Testis (tissue), 3 donors: ENCODE results near the gene WDR86. TPM values are rescaled to one million over a fixed set of nuclear protein-coding genes. Genes with fewer than 3 reads are reported as not detected.
A peak's percentile ranks its signal among the peaks of the same experiment; 100 is the strongest.

ENCODE experiments used
- DNase-seq: peaks from one replicate; pipeline ENCODE4 v3.0.0-alpha.2; 2019
- H3K27ac ChIP-seq, 2 donors: fragments of 200-600 bp; sonication (generic); one replicate each; pipeline ENCODE4 v1.5.1; 2019
- H3K27me3 ChIP-seq: fragments of 200-600 bp; sonication (generic); one replicate; pipeline ENCODE4 v1.5.1; 2019
- H3K36me3 ChIP-seq: fragments of 200-600 bp; sonication (generic); one replicate; pipeline ENCODE4 v1.5.1; 2017; ENCODE audit warnings: low read depth; ENCODE audit errors: missing control alignments
- H3K4me1 ChIP-seq: fragments of 200-600 bp; sonication (generic); one replicate; pipeline ENCODE4 v1.5.1; 2019
- H3K4me3 ChIP-seq, 2 donors: fragments of 200-600 bp; sonication (generic); one replicate each; pipeline ENCODE4 v1.5.1; 2017 to 2019
- H3K9me3 ChIP-seq: fragments of 200-600 bp; sonication (generic); one replicate; pipeline ENCODE4 v1.5.1; 2017
- CTCF ChIP-seq, 3 experiments: fragments of 450-650 bp in 2 of 3; fragments of 200-600 bp in 1 of 3; sonication (generic) in 1 of 3; IDR thresholded peaks; one replicate each; pipeline ENCODE4 v1.5.1; 2016 to 2019; ENCODE audit warnings: antibody characterized with exemption in 3 of 3, mild to moderate bottlenecking in 2 of 3, moderate library complexity in 1 of 3
- POLR2A ChIP-seq: fragments of 450-650 bp; IDR thresholded peaks from one replicate; pipeline ENCODE4 v1.6.1; 2017; ENCODE audit warnings: antibody characterized with exemption, mild to moderate bottlenecking, moderate library complexity
- WGBS, 2 donors: methylation state at CpG; one replicate each; pipeline ENCODE4 v1.1.5; 2018; 5-methylcytosine and 5-hydroxymethylcytosine counted together
- intact Hi-C: fragments of 100-400 bp; cut with DNase I; formaldehyde crosslinking; loops from one replicate; pipeline ENCODE4 v1.15.1; 2023; ENCODE audit warnings: low total_unique reads
- polyA plus RNA-seq: library from polyadenylated mRNA; stranded (reverse); fragments of 350-450 nt; fragmentation: Illumina TruSeq; extraction: RNeasy Lipid Tissue Mini Kit (QIAGEN cat#74804); gene quantifications from one replicate; pipeline ENCODE4 v1.2.3, GENCODE V29; 2014; ENCODE audit warnings: low read depth, low replicate concordance; ENCODE audit not compliant: insufficient read depth
- total RNA-seq, 2 donors: library from RNA; depleted of rRNA; stranded (reverse); fragments of >200 nt; gene quantifications; one replicate each; pipeline ENCODE4 v1.2.3, GENCODE V29; 2016

WDR86 gene
- total and polyA plus RNA-seq, 3 donors from 2014 or later = 2.8 to 20.3 (median 9.6) TPM

DNA sequence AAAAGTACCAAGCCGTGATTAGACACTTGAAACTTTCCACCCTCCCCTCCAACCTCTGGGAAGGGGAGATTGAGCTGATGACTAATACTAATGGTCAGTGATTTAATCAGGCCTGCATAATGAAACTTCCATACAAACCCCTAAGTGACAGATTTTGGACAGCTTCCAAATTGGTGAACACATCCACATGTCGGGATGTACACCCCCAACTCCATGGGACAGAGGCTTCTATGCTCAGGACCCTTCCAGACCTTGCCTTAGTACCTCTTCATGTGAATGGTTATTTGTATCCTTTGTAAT lies 63.4 kb downstream of the WDR86 start:
- Histone ChIP-seq H3K4me1 (peaks cover 13% of the 10 kb centered on the region), H3K27ac (no peak overlapping the region), H3K4me3 (no peak overlapping the region), H3K27me3 (no peaks in the 10 kb centered on the region), H3K36me3 (no peaks in the 10 kb centered on the region), H3K9me3 (no peaks in the 10 kb centered on the region)
- no peak for DNase-seq
- no peak for TF ChIP-seq CTCF (IDR thresholded peaks at IDR 0.05)
- no peak for TF ChIP-seq POLR2A
- 72 to 73% methylated on average over 2 of the region's 2 CpGs for WGBS, 2 donors
- intact Hi-C loops = no loop called here

DNA sequence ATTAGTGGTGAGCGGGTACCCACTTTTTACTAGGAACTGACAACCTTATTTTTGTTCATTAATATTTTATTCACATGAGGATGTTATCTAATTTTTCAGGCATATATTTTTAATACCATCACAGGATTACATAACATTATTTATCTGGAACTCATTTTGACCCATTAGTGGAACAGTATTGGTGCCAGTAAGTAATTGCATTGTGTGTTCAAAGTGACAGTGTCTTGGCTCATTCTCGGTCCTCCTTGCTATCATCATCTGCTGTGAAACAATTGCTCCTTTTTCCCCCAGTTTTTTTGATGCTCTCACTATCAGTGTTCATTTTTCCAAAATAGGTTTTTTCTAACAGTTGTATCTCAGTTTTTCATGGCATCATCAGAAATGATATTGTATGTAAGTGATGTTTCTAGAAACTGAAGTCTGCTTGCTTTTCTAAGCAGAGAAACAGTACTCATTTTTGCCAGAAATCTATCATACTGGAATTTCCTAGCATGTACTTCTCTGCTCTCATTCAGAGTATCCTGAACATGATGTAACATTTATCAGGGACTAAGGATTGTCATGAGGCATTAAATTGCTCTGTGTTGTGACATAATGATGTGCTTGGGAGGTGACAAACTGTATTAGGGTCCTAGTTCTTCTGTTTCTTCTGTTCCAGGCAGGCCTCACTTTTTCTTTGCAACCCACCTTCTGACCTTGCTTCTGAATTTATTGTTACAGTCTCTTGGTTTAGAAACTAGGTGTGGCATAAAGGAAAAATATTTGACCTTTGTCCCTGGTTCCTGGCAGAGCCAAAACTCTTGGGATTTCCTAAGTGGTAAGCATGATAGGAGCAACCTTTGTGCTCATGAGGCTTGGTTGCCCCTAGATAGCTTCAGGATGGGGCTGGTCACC lies 64.0 kb downstream of the WDR86 start:
- H3K4me1 ChIP-seq = peaks cover 13% of the 10 kb centered on the region
- H3K4me3 ChIP-seq = no peak overlapping the region
- DNase-seq = no peak
- 80 to 84% methylated on average over 2 of the region's 2 CpGs for WGBS, 2 donors
- H3K9me3 ChIP-seq = no peaks in the 10 kb centered on the region
- H3K27me3 ChIP-seq = no peaks in the 10 kb centered on the region
- no peaks in the 10 kb centered on the region for H3K36me3 ChIP-seq
- TF ChIP-seq POLR2A (no peak), CTCF (IDR thresholded peaks at IDR 0.05) (no peak)
- intact Hi-C loops = no loop called here
- H3K27ac ChIP-seq = no peak overlapping the region

- no peak for DNase-seq
- H3K4me1 ChIP-seq = peaks cover 9% of the 10 kb centered on the region
- no peaks in the 10 kb centered on the region for H3K36me3 ChIP-seq
- H3K27ac ChIP-seq = no peak overlapping the region
- H3K4me3 ChIP-seq = no peak overlapping the region
- H3K9me3 ChIP-seq = no peaks in the 10 kb centered on the region
- intact Hi-C loops = no loop called here
- WGBS, 2 donors = 65 to 74% methylated on average over 9 of the region's 9 CpGs
- no peaks in the 10 kb centered on the region for H3K27me3 ChIP-seq
- TF ChIP-seq POLR2A (no peak), CTCF (IDR thresholded peaks at IDR 0.05) (no peak)
These were observed 66.3 kb downstream of the WDR86 start for GRCh38 chr7:151343516-151343915.

GRCh38 chr7:151342811-151343210 lies 67.0 kb downstream of the WDR86 start:
- Histone ChIP-seq H3K27me3 (no peaks in the 10 kb centered on the region), H3K27ac (no peak overlapping the region), H3K4me3 (peak overlapping the region in 1 of 2 donors; percentile 96), H3K4me1 (peaks cover 9% of the 10 kb centered on the region), H3K9me3 (no peaks in the 10 kb centered on the region), H3K36me3 (no peaks in the 10 kb centered on the region)
- WGBS, 2 donors = 37 to 40% methylated on average over 8 of the region's 8 CpGs
- intact Hi-C loops = no loop called here
- TF ChIP-seq POLR2A (no peak), CTCF (IDR thresholded peaks at IDR 0.05) (no peak)
- no peak for DNase-seq

DNA sequence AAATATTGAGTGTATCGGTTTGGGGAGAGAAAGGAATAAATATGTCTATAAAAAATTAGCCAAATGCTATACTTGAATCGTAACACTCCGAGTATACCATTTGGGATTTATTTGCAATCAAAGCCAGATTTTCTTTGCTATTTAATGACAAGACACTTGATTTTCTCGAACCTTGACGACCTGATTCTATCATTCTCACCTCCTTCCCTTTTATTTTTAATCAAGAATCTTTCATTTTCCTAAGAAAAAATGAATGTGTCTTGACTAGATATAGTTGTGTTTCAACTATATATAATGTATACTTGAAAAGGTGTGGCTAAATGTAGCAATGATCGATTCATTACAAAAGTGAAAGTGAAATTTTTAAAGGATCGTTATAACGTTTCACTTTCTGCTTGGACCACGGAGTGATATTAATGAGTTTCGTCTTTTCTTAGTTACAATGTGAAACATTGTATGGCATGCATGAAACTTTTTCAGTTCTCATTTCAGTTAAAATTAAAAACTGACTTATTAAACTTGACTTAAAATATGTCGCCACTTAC lies 67.7 kb downstream of the WDR86 start:
- WGBS, 2 donors = 1 to 2% methylated on average over 11 of the region's 11 CpGs
- no peaks in the 10 kb centered on the region for H3K36me3 ChIP-seq
- H3K27ac ChIP-seq = peak overlapping the region; percentile 72 to 83
- intact Hi-C loops = no loop called here
- H3K4me3 ChIP-seq = peak overlapping the region; percentile 87 to 96
- DNase-seq = no peak
- H3K9me3 ChIP-seq = no peaks in the 10 kb centered on the region
- no peak for TF ChIP-seq CTCF (IDR thresholded peaks at IDR 0.05)
- no peak for TF ChIP-seq POLR2A
- no peaks in the 10 kb centered on the region for H3K27me3 ChIP-seq
- H3K4me1 ChIP-seq = peaks cover 9% of the 10 kb centered on the region
